Amniotic stem cell (primary cell): ENCODE measurements around the gene API5.
A peak's percentile ranks its signal among the peaks of the same experiment; 100 is the strongest.
"Not testable (repeated sequence)": the region's sequence is repeated elsewhere in the genome, so short reads cannot be mapped to it uniquely, and the experiment has no call there.

Experiments used
- DNase-seq: peaks from one replicate; lab custom pipeline; 2025; lab: John Stamatoyannopoulos, UW

The API5 gene

GRCh38 chr11:43311791-43312607 lies at the start of gene API5:
Gene API5, plus strand, starts transcription at chr11:43311996. Its CDS starts 132 bp downstream, at chr11:43312128.
- DNase-seq = peak; percentile 82

GRCh38 chr11:43267856-43268580 lies 43.8 kb upstream of the API5 start:
- no peak for DNase-seq

- DNase-seq = no peak
These were observed 43.0 kb upstream of the API5 start for GRCh38 chr11:43268786-43269185.

GRCh38 chr11:43269254-43269918 lies 42.4 kb upstream of the API5 start:
- DNase-seq = no peak

- DNase-seq = no peak
These were observed 41.3 kb upstream of the API5 start for GRCh38 chr11:43270468-43270867.

- peak; percentile 1 for DNase-seq
These were observed 33.4 kb upstream of the API5 start for GRCh38 chr11:43278193-43278956.

GRCh38 chr11:43282607-43283440 lies 29.0 kb upstream of the API5 start:
- DNase-seq = peak; percentile 1

- no peak for DNase-seq
These were observed 26.0 kb upstream of the API5 start for GRCh38 chr11:43285826-43286225.

GRCh38 chr11:43289368-43289767 lies 22.4 kb upstream of the API5 start:
- DNase-seq = no peak

GRCh38 chr11:43298397-43298796 lies 13.4 kb upstream of the API5 start:
- no peak for DNase-seq

- DNase-seq = no peak
These were observed 4.2 kb downstream of the API5 start for GRCh38 chr11:43315966-43316365.

GRCh38 chr11:43316451-43316850 lies 4.7 kb downstream of the API5 start:
- DNase-seq = no peak

- peak; percentile 37 for DNase-seq
These were observed 16.2 kb downstream of the API5 start for GRCh38 chr11:43327987-43328386.

- no peak for DNase-seq
These were observed 16.7 kb downstream of the API5 start for GRCh38 chr11:43328482-43328881.

- no peak for DNase-seq
These were observed 29.4 kb downstream of the API5 start for GRCh38 chr11:43341159-43341558.

GRCh38 chr11:43351426-43351825 lies 39.6 kb downstream of the API5 start:
- not testable (repeated sequence) for DNase-seq

- no peak for DNase-seq
These were observed 42.5 kb downstream of the API5 start for GRCh38 chr11:43354311-43354710.

- DNase-seq = no peak
These were observed 44.5 kb downstream of the API5 start for GRCh38 chr11:43356336-43356735.

GRCh38 chr11:43358279-43358800 lies 46.5 kb downstream of the API5 start:
- DNase-seq = no peak

- DNase-seq = peak; percentile 94
These were observed 47.1 kb downstream of the API5 start, which contains the start of gene TTC17 for GRCh38 chr11:43358801-43359421. Gene TTC17, plus strand, starts transcription at chr11:43358920. Its CDS starts 35 bp downstream, at chr11:43358955.
